ENCODE results near the gene MLLT1. TPM values are rescaled to one million over a fixed set of nuclear protein-coding genes. Genes with fewer than 3 reads are reported as not detected.

The MLLT1 gene
- total RNA-seq, 1 experiment from 2014 or later, result 13.4 TPM

DNA sequence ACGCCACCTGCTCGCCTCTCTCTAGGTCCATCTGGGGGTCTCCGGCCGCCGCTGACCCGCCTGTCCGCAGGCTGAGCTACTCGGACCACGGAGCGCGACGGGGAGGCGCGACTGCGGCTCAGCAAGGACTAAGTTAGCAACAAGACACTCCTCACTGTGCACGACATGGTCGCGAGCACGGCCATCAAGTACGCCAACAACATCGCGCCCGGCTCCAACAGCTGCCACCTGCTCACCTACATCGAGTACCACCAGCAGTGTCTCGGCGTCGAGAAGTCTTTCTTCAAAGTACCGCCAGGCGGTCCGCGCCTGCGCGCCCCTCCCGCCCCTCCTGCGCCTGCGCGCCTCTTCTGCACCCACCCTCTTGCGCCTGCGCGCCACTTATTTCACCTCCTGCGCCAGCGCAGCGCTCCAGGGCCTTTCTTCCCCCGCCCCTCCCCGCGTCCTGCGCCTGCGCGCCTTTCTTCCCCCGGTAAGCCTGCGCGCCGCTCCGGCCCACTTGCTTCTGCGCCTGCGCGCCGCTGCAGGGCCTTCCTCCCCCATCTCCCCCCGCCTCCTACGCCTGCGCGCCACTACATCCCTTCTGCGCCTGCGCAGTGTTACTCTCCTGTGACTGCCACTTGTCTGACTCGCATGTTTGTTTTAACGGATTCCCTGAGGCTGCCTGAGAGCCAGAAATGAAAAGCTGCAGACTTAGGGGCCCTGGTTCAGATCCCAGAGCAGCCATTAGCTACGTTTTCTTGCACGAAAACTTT is 80.4 kb downstream of the MLLT1 start:
- H3K27ac ChIP-seq, result no peak overlapping the region
- H3K36me3 ChIP-seq, result no peaks in the 10 kb centered on the region
- no peaks in the 10 kb centered on the region for H3K27me3 ChIP-seq (replicated peaks)
- H3K4me3 ChIP-seq, result peak overlapping the region; percentile 64
- peaks cover 21% of the 10 kb centered on the region for H3K4me1 ChIP-seq (replicated peaks)
- peak; percentile 98 for DNase-seq (ENCODE audit: low read depth in 1 of 2, low spot score in 2 of 2)
- H3K9me3 ChIP-seq (replicated peaks), result no peaks in the 10 kb centered on the region

DNA sequence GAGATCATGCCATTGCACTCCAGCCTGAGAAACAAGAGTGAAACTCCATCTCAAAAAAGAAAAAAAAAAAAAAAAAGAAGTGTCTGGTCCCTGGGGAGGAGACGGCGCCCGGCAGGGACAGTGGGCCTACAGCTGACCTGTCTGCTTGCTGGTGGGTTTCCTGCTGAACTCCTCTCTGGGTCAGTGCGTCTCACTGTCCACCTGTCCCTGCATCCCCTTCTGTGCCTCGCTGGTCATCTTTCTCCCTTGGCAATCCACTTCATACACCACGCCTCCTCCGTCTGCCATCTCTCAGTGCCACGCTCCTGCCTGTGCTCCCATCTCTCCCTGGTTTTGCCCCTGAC is 80.9 kb downstream of the MLLT1 start:
- Histone ChIP-seq H3K27ac (no peak overlapping the region), H3K4me1 (replicated peaks) (peaks cover 21% of the 10 kb centered on the region), H3K27me3 (replicated peaks) (no peaks in the 10 kb centered on the region), H3K9me3 (replicated peaks) (no peaks in the 10 kb centered on the region), H3K4me3 (peak overlapping the region; percentile 64), H3K36me3 (no peaks in the 10 kb centered on the region)
- no peak for DNase-seq (ENCODE audit: low read depth in 1 of 2, low spot score in 2 of 2)

DNA sequence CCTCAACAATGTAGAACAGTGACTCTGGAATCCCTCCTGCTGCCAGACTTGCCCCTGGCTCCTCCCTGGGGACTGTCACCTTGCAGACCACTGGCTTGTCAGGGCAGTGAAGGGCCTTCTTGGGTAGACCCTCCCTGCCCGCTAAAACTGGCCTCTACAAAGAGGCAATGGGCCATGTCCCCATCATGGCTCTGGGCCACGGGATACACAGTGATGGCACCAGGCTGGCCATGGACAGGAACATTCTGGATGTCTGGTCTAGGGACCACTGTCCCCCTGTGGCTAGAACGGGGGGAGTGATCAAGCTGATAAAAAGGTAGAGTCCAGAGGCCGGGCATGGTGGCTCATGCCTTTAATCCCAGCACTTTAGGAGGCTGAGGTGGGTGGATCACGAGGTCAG is 83.4 kb downstream of the MLLT1 start:
- no peak for DNase-seq (ENCODE audit: low read depth in 1 of 2, low spot score in 2 of 2)
- no peaks in the 10 kb centered on the region; the same call in 1 of the 2 replicates for H3K9me3 ChIP-seq (replicated peaks)
- no peak overlapping the region for H3K27ac ChIP-seq
- peaks cover 12% of the 10 kb centered on the region for H3K4me1 ChIP-seq (replicated peaks)
- 0 out of 2 replicates have a peak, but pooled peaks cover 3% of the 10 kb centered on the region for H3K36me3 ChIP-seq
- no peaks in the 10 kb centered on the region for H3K27me3 ChIP-seq (replicated peaks)
- no peak overlapping the region for H3K4me3 ChIP-seq

DNA sequence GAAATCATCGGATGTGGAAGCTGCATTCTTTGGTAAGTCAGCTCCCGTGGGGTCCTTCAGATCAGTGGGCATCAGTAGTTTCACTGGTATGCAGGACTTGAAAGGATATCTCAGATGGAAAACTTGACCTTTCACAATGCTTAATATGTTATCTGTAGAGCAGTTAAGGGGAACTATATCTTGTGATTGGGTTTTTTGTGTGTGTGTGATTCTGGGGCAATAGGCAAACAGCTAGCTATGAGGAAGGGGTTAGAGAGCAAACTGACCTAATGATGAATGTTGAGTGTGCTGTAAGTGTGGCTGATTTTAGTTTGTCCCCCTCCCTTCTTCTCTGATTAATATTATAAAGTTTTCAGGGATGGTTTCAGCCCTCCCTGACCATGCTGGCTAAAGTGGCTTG is 91.0 kb downstream of the MLLT1 start:
- no peak overlapping the region for H3K4me3 ChIP-seq
- H3K9me3 ChIP-seq (replicated peaks), result no peaks in the 10 kb centered on the region; the same call in none of the 2 replicates
- H3K27ac ChIP-seq, result no peak overlapping the region
- DNase-seq (ENCODE audit: low read depth in 1 of 2, low spot score in 2 of 2), result no peak
- no peaks in the 10 kb centered on the region for H3K4me1 ChIP-seq (replicated peaks)
- no peaks in the 10 kb centered on the region for H3K27me3 ChIP-seq (replicated peaks)
- H3K36me3 ChIP-seq, result 0 out of 2 replicates have a peak, but pooled peaks cover 3% of the 10 kb centered on the region

DNA sequence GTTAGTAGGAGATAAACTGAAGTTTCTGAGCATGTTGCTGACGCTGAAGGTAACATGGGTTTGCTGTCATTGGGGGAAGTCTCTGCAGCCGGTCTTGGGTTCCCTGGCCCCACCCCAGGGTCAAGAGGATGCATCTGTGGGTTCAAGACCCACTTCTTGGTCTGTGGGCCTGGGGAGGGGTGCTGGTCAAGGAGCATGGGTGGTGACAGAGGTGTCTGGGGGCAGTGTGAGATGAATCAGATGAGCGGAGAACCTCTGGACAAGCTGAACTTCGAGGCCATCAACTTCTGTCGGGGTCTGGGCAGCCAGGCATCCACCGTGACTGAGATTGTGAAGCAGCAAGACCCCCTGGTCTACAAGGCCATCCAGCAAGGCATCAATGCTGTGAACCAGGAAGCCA is 92.4 kb downstream of the MLLT1 start:
- no peaks in the 10 kb centered on the region for H3K4me1 ChIP-seq (replicated peaks)
- H3K4me3 ChIP-seq, result no peak overlapping the region
- H3K27me3 ChIP-seq (replicated peaks), result no peaks in the 10 kb centered on the region
- H3K36me3 ChIP-seq, result 0 out of 2 replicates have a peak, but pooled peaks cover 3% of the 10 kb centered on the region
- H3K27ac ChIP-seq, result no peak overlapping the region
- H3K9me3 ChIP-seq (replicated peaks), result no peaks in the 10 kb centered on the region; the same call in none of the 2 replicates
- no peak for DNase-seq (ENCODE audit: low read depth in 1 of 2, low spot score in 2 of 2)

DNA sequence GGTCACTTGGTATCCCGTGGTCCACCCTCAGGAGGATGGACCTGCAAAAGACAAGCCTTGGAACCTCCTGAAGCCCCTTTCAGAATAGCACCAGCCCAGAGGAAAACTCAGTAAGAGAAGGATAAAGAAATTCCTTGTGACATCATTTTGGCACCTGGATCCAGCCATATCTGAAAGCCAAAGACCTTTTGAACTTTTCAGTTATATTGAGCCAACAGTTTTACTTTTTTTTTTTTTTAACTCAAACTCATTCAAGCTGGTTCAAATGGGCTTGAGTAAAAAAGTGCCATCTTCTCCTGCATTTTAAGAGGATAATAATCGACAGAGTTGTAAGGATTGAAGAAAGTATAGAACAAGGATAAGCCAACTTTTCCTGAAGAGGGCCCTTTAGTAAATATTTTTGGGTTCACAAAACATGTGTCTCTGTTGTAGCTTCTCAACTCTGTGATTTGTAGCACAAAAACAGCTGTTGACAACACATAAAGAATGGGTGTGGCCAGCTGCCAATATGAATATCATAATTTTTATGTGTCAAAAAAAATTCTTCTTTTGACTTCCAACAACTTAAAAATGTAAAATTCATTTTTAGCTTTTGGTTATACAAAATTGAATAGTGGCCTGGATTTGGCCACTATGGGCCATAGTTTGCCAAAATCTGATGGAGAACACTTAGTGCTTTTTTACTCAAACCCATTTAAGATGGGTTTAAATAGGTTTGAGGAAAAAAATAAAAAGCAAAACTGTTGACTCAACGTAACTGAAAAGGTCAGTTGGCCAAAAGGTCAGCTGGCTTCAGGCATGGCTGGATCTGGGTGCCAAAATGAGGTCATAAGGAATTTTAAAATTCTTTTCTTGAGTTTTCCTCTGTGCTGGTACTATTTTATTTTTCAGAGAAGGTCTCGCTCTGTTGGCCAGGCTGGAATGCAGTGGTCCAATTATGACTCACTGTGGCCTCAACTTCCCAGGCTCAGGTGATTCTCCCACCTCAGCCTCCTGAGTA is 93.6 kb downstream of the MLLT1 start:
- DNase-seq (ENCODE audit: low read depth in 1 of 2, low spot score in 2 of 2), result no peak
- Histone ChIP-seq H3K27me3 (replicated peaks) (0 out of 2 replicates have a peak, but pooled peaks cover 4% of the 10 kb centered on the region), H3K36me3 (no peaks in the 10 kb centered on the region), H3K27ac (no peak overlapping the region), H3K4me1 (replicated peaks) (no peaks in the 10 kb centered on the region), H3K4me3 (no peak overlapping the region), H3K9me3 (replicated peaks) (no peaks in the 10 kb centered on the region; the same call in 1 of the 2 replicates)

DNA sequence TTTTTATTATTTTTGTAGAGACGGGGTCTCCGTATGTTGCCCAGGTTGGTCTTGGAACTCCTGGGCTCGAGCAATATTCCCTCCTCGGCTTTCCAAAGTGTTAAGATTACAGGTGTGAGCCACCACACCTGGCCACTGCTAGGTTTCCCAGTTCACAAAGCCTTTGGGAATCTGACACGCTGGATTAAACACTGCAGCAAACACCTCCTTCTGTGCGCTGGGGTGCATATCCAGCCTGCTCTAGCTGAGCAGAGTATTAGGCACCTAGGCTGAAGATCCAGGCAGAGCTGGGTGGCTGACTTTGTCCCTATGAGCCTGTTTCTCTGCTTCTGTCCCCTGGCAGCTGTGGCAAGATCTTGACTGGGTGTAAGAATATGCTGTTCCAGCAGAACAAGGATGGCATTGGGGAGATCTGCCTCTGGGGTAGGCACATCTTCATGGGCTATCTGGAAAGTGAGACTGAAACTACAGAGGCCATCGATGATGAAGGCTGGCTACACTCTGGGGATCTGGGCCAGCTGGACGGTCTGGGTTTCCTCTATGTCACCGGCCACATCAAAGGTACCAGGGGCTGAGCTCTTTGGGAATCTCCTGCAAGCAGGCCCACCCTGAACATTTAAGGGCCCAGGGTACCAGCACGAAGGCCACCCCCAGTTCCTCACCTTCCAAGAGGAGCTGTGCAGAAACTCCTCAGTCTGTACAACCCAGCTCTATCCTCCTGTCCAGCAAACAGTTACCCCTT is 94.5 kb downstream of the MLLT1 start:
- DNase-seq (ENCODE audit: low read depth in 1 of 2, low spot score in 2 of 2), result no peak
- H3K27me3 ChIP-seq (replicated peaks), result 0 out of 2 replicates have a peak, but pooled peaks cover 4% of the 10 kb centered on the region
- no peaks in the 10 kb centered on the region for H3K36me3 ChIP-seq
- no peak overlapping the region for H3K4me3 ChIP-seq
- H3K27ac ChIP-seq, result no peak overlapping the region
- H3K9me3 ChIP-seq (replicated peaks), result no peaks in the 10 kb centered on the region
- no peaks in the 10 kb centered on the region for H3K4me1 ChIP-seq (replicated peaks)

DNA sequence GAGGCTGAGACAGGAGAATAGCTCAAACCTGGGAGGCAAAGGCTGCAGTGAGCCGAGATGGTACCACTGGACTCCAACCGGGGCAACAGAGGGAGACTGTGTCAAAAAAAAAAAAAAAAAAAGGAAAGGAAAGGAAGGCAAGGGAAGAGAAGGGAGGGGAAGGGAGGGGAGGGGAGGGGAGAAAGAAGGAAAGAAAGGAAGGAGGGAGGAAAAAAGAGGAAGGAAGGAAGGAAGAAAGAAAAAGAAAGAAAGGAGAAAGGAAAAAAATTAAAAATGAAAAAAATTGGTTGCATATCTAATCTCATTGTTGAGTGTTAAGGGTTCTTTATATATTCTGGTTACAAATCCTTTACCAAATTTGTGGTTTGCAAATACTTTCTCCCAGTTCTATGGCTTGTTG is 98.7 kb downstream of the MLLT1 start:
- peaks cover 13% of the 10 kb centered on the region; the same call in 1 of the 2 replicates for H3K27me3 ChIP-seq (replicated peaks)
- no peaks in the 10 kb centered on the region for H3K9me3 ChIP-seq (replicated peaks)
- DNase-seq (ENCODE audit: low read depth in 1 of 2, low spot score in 2 of 2), result no peak
- no peak overlapping the region for H3K4me3 ChIP-seq
- H3K27ac ChIP-seq, result no peak overlapping the region
- H3K4me1 ChIP-seq (replicated peaks), result no peaks in the 10 kb centered on the region
- no peaks in the 10 kb centered on the region for H3K36me3 ChIP-seq

DNA sequence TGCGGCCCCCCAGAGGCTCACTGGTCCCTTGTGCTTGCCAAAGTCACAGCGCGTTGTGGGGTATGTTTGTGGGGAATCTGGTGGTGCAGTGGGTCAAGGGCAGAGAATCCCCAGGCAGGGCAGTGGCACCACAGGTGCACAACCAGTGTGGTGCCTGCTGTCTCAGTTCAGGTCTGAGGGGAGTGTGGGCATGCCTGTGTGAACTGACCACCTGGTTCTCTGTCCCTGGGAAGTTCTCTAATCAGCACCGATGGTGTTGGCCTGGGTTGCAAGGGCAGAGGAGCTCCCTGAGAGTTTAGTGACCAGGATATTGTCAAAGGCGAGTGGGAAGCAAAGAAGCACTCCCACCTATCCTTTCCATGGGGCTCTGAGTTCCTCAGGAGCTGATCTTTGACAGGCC is 106.6 kb downstream of the MLLT1 start:
- H3K4me1 ChIP-seq (replicated peaks), result no peaks in the 10 kb centered on the region
- no peak overlapping the region for H3K27ac ChIP-seq
- H3K9me3 ChIP-seq (replicated peaks), result no peaks in the 10 kb centered on the region; the same call in 1 of the 2 replicates
- H3K4me3 ChIP-seq, result no peak overlapping the region
- H3K27me3 ChIP-seq (replicated peaks), result peaks cover 8% of the 10 kb centered on the region; the same call in 1 of the 2 replicates
- no peaks in the 10 kb centered on the region for H3K36me3 ChIP-seq
- DNase-seq (ENCODE audit: low read depth in 1 of 2, low spot score in 2 of 2), result no peak

DNA sequence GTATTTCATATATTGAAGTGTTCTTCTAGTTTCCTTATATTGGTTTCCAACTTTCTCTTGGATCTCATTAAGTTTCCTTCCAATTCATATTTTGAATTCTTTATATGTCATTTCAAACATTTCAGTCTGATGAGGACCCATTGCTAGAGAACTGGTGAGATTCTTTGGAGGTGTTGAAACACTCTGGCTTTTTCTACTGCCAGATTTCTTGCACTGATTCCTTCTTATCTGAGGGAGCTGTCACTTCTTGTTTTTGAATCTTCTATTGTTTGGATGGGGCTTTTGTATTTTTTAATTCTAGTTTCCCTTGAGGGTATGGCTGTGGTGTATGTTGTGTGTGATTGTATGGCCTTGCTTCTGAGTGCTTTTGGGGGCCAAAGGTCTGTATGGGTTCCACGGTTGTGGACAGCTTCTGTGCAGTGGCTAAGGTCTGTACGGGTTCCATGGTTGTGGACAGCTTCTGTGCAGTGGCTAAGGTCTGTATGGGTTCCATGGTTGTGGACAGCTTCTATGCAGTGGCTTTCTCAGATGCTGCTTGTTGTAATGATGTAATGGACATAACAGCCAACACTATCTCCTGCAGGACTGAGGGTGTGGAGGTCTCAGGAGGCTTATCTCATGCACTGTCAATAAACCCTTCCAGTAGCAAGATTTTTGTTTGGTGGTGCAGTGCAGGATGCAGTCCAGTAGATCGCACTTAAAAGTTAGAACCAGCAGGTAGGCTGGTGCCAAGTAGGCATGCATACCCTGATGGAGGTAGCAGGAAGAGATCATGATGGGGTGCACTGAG is 107.5 kb downstream of the MLLT1 start:
- Histone ChIP-seq H3K9me3 (replicated peaks) (no peaks in the 10 kb centered on the region; the same call in 1 of the 2 replicates), H3K27ac (no peak overlapping the region), H3K27me3 (replicated peaks) (no peaks in the 10 kb centered on the region), H3K36me3 (no peaks in the 10 kb centered on the region), H3K4me3 (no peak overlapping the region), H3K4me1 (replicated peaks) (no peaks in the 10 kb centered on the region)
- no peak for DNase-seq (ENCODE audit: low read depth in 1 of 2, low spot score in 2 of 2)

DNA sequence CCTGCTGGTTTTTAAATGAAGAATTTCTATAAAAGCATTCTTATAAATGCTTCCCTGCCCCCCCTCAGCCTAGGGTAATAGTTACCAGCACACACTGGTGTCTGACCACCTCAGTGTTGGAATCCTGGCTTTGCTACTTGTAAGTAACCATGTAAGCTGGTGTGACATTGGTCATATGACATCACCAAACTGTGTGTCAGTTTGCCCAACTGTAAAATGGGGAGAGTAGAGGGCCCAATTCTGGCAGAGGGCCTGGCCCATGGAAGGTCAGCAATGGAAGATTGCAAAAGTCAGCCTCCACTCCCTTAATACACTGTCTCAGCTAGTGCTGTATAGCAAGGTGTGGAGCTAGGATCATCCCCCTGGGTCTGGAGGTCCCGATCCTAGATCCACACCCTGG is 112.7 kb downstream of the MLLT1 start:
- Histone ChIP-seq H3K4me1 (replicated peaks) (no peaks in the 10 kb centered on the region), H3K9me3 (replicated peaks) (no peaks in the 10 kb centered on the region; the same call in 1 of the 2 replicates), H3K27ac (no peak overlapping the region), H3K4me3 (no peak overlapping the region), H3K27me3 (replicated peaks) (no peaks in the 10 kb centered on the region), H3K36me3 (no peaks in the 10 kb centered on the region)
- no peak for DNase-seq (ENCODE audit: low read depth in 1 of 2, low spot score in 2 of 2)

DNA sequence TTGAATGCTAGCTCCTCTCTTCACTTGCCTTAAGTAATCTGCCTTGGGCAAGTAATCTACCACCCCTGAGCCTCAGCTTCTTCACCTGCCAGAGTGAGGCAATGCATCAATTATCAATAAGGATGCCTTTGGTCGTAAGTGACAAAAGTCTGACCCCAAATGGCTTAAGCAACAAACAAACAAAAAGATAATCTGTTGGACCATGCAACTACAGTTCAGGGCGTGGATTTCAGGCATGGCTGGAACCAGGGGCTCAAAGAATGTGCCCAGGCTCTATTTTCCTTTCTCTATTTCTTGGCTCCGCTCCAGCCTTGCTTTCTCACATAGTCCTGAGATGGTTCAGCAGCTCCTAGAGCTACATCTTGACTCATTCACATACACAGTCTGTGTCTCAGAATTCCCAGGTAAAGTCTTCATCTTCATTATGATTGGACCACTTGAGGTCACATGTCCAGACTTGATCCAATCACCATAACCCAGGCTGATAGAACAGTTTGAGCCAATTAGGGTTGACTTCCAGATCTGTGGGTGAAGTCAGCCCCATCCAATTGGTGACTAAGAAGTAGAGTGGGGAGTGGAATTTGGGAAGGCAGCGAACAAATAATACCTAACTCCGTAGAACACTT is 114.8 kb downstream of the MLLT1 start:
- Histone ChIP-seq H3K9me3 (replicated peaks) (no peaks in the 10 kb centered on the region; the same call in 1 of the 2 replicates), H3K4me3 (no peak overlapping the region), H3K27me3 (replicated peaks) (no peaks in the 10 kb centered on the region), H3K4me1 (replicated peaks) (no peaks in the 10 kb centered on the region), H3K27ac (no peak overlapping the region), H3K36me3 (no peaks in the 10 kb centered on the region)
- DNase-seq (ENCODE audit: low read depth in 1 of 2, low spot score in 2 of 2), result no peak
